Transverse colon (tissue), 4 donors: ENCODE measurements around the gene COG4.

Experiments
- CTCF ChIP-seq, 5 experiments: fragments of 200-600 bp in 3 of 5; fragments of 450-650 bp in 2 of 5; sonication (generic) in 3 of 5; IDR thresholded peaks; 1 replicate in 2 of 5; 2 replicates in 3 of 5; pipeline ENCODE4 v1.5.1; 2016 to 2017; ENCODE audit warnings: antibody characterized with exemption in 5 of 5, inconsistent platforms in 3 of 5, mild to moderate bottlenecking in 2 of 5, moderate library complexity in 1 of 5
- POLR2A ChIP-seq: fragments of 450-650 bp; IDR thresholded peaks from one replicate; pipeline ENCODE4 v1.6.1; 2016; ENCODE audit warnings: antibody characterized with exemption, mild to moderate bottlenecking, moderate library complexity
- POLR2AphosphoS5 ChIP-seq, 3 donors: sonication (generic); formaldehyde crosslinking; IDR thresholded peaks; one replicate each; pipeline ENCODE4 v1.6.1; 2016; ENCODE audit warnings: antibody characterized with exemption in 3 of 3

GRCh38 chr16:70552675-70553074 lies 29.3 kb upstream of the COG4 start:
- TF ChIP-seq CTCF (IDR thresholded peaks at IDR 0.05) (no peak), POLR2AphosphoS5 (IDR thresholded peaks at IDR 0.05) (no peak), POLR2A (no peak)
